Panc1 (cell line): ENCODE results near the gene ATG4B. TPM values are rescaled to one million over a fixed set of nuclear protein-coding genes. Genes with fewer than 3 reads are reported as not detected.
A peak's percentile ranks its signal among the peaks of the same experiment; 100 is the strongest.

Experiments
- ATAC-seq: fragments of 200-7000 bp; cut with Tn5 transposase; 2 replicates; pipeline ENCODE4 v1.9.1; 2020; ENCODE audit warnings: mild to moderate bottlenecking, moderate library complexity
- BruUV-seq: library from RNA; stranded (reverse); fragments of 400-500 nt; replicated peaks from 2 replicates; lab custom pipeline; 2021; lab: Mats Ljungman, UMichigan
- CTCF ChIA-PET: fragments of 300-600 bp; sonication (Branson Sonifier 250); formaldehyde crosslinking; loops from one replicate; lab custom pipeline; 2022; ENCODE audit warnings: antibody characterized with exemption; lab: Charles Lee
- POLR2A ChIA-PET: fragments of 300-600 bp; sonication (Branson Sonifier 250); formaldehyde crosslinking; loops from one replicate; lab custom pipeline; 2022; ENCODE audit warnings: antibody characterized with exemption; lab: Charles Lee
- DNase-seq: peaks from one replicate; pipeline ENCODE4 v3.0.0-alpha.2; 2010; ENCODE audit warnings: low read depth, low spot score
- H3K27ac ChIP-seq: 2 replicates; pipeline ENCODE4 v1.5.1; 2011; ENCODE audit warnings: mild to moderate bottlenecking, low read length, inconsistent platforms
- H3K27me3 ChIP-seq: fragments of 200-500 bp; sonication (Bioruptor generic); 2 replicates; pipeline ENCODE4 v1.6.0; 2014; ENCODE audit warnings: low read length, inconsistent platforms; ENCODE audit not compliant: control insufficient read depth, insufficient read depth
- H3K36me3 ChIP-seq: fragments of 200-500 bp; sonication (Bioruptor generic); 2 replicates; pipeline ENCODE4 v1.5.1; 2014; ENCODE audit warnings: inconsistent platforms, mild to moderate bottlenecking, low read length, moderate library complexity; ENCODE audit not compliant: control insufficient read depth, insufficient read depth
- H3K4me1 ChIP-seq: 2 replicates; pipeline ENCODE4 v1.5.1; 2011; ENCODE audit warnings: inconsistent platforms, mild to moderate bottlenecking, low read length, moderate library complexity; ENCODE audit not compliant: control insufficient read depth, insufficient read depth
- H3K4me3 ChIP-seq, 2 experiments: 2 replicates each; pipeline ENCODE4 v1.5.1; 2011 to 2012; ENCODE audit warnings: low read depth in 2 of 2, low read length in 2 of 2, mild to moderate bottlenecking in 2 of 2, inconsistent platforms in 1 of 2, moderate library complexity in 1 of 2
- H3K9me3 ChIP-seq: fragments of 200-500 bp; sonication (Bioruptor generic); 2 replicates; pipeline ENCODE4 v1.5.1; 2014; ENCODE audit warnings: low read depth, mild to moderate bottlenecking, inconsistent platforms, low read length, moderate library complexity; ENCODE audit not compliant: control insufficient read depth, insufficient read depth
- POLR2AphosphoS5 ChIP-seq: IDR thresholded peaks from 2 replicates; pipeline ENCODE4 v1.6.1; 2012; ENCODE audit warnings: mild to moderate bottlenecking, low read depth, low read length, moderate library complexity
- REST ChIP-seq, 2 experiments: IDR thresholded peaks; 2 replicates each; pipeline ENCODE4 v1.6.1; 2011 to 2012; ENCODE audit warnings: low read depth in 2 of 2, control low read depth in 1 of 2, low read length in 1 of 2, mild to moderate bottlenecking in 1 of 2, moderate library complexity in 1 of 2; ENCODE audit not compliant: insufficient read depth in 1 of 2
- SIN3A ChIP-seq: IDR thresholded peaks from 2 replicates; pipeline ENCODE4 v1.6.1; 2012; ENCODE audit warnings: low read depth, mild to moderate bottlenecking, low read length, moderate library complexity, borderline replicate concordance; ENCODE audit not compliant: insufficient read depth
- TCF7L2 ChIP-seq: IDR thresholded peaks from 2 replicates; pipeline ENCODE4 v1.6.1; 2011; ENCODE audit warnings: mild to moderate bottlenecking, low read depth, low read length, inconsistent platforms
- in situ Hi-C: cut with HindIII; loops from 2 replicates; pipeline ENCODE4 v1.10.0; 2016; ENCODE audit warnings: low sequenced_read_pairs, low pct_unique_long_range_greater_than_20kb
- intact Hi-C: fragments of 100-400 bp; cut with micrococcal nuclease; formaldehyde crosslinking; loops from one replicate; pipeline ENCODE4 v1.10.0; 2022; ENCODE audit not compliant: unreplicated experiment
- total RNA-seq: library from RNA; stranded (reverse); gene quantifications from one replicate; pipeline ENCODE4 v1.2.1, GENCODE V29; 2021; ENCODE audit not compliant: unreplicated experiment
- TF ChIP-seq, protein P1 (sequence below): fragments of 450-650 bp; IDR thresholded peaks from 2 replicates; pipeline ENCODE4 v1.5.1; 2017; ENCODE audit warnings: mild to moderate bottlenecking

ATG4B gene
- total RNA-seq, 1 experiment from 2014 or later: 84.2 TPM

DNA sequence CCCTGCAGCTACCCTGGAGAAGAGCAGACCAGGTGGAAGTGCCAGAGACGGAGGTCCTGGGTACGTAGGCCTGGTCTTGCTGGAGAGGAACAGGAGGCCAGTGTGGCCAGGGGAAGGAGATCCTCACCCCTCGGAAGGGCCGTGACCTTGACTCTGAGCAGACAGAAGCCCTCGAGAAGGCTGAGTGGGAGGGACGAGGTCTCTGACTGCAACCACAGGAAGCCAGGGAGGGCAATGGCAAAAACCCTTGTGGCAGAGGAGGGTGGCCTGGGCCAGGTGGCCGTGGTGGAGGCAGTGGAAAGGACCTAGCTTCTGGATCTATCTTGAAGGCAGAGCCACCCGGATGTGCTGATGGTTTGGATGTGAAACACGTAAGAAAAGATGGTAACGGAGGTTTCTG lies 28.6 kb upstream of the ATG4B start:
- ChIA-PET CTCF (no interaction called here), POLR2A (no interaction called here)
- BruUV-seq: no TSS peak
- ATAC-seq: no peak
- no peak for TF ChIP-seq TCF7L2
- no peak for TF ChIP-seq POLR2AphosphoS5
- TF ChIP-seq, protein P1, sequence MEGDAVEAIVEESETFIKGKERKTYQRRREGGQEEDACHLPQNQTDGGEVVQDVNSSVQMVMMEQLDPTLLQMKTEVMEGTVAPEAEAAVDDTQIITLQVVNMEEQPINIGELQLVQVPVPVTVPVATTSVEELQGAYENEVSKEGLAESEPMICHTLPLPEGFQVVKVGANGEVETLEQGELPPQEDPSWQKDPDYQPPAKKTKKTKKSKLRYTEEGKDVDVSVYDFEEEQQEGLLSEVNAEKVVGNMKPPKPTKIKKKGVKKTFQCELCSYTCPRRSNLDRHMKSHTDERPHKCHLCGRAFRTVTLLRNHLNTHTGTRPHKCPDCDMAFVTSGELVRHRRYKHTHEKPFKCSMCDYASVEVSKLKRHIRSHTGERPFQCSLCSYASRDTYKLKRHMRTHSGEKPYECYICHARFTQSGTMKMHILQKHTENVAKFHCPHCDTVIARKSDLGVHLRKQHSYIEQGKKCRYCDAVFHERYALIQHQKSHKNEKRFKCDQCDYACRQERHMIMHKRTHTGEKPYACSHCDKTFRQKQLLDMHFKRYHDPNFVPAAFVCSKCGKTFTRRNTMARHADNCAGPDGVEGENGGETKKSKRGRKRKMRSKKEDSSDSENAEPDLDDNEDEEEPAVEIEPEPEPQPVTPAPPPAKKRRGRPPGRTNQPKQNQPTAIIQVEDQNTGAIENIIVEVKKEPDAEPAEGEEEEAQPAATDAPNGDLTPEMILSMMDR: no peak
- TF ChIP-seq SIN3A: no peak
- no peak for TF ChIP-seq REST (IDR thresholded peaks at IDR 0.05; ENCODE audit: insufficient read depth in 1 of 2, low read depth in 2 of 2, low read length in 1 of 2)
- Histone ChIP-seq H3K4me1 (peaks cover 5% of the 10 kb centered on the region; the same call in 1 of the 2 replicates), H3K27me3 (no peaks in the 10 kb centered on the region), H3K9me3 (no peaks in the 10 kb centered on the region), H3K4me3 (no peak overlapping the region), H3K27ac (no peak overlapping the region), H3K36me3 (peaks cover 4% of the 10 kb centered on the region)
- no peak for DNase-seq
- intact Hi-C loops (no loop called here), in situ Hi-C loops (no loop called here)

DNA sequence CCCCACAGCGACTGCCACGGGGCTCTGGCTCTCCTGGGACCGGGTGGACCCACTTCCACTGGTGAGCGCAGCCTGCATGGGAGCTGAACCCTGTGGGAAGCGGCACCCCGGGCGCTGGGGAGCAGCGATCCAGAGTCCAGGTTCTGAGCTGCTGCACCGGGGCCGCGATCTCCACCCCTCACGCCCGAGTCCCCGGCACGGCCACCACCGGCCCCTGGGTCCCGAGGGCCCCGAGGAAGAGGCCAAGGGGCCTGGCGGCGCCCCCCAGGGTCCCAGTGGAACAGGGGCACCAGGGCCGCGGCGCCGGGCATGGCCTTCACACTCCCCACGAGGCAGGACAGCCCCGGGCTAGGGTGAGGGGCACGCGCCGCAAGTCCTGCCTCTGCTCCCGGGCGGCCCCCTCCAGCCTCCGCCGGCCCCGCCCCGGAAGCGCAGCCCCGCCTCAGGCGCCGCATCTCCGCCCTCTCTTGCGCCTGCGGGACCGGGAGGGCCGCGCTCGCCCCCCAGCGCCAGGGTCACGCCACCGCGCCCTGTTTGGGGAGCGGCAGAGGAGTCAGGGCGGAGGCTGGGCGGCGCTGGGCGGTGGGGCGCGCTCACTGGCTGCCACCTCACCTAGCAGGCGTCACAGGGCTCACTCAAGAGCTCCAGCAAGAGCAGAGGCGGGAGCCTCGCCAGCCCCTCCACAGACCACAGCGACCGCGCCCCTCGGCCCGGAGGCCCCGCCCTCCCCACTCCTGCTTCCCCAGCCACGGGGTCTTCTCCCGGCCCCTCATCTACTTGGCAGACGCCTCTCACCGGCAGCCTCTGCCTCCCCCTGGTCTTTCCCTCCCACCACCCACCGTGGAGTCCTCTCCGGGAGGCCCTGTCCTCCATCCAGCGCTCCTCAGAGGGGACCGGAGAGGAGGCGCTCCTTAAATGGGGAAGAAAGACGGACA lies 27.4 kb upstream of the ATG4B start:
- Histone ChIP-seq H3K4me3 (peak overlapping the region; percentile 55 to 67), H3K27me3 (no peaks in the 10 kb centered on the region), H3K27ac (peak overlapping the region; percentile 91), H3K36me3 (peaks cover 4% of the 10 kb centered on the region), H3K4me1 (peaks cover 5% of the 10 kb centered on the region; the same call in 1 of the 2 replicates), H3K9me3 (no peaks in the 10 kb centered on the region)
- TF ChIP-seq SIN3A: no peak
- no peak for TF ChIP-seq TCF7L2
- TF ChIP-seq, protein P1: peak; percentile 90
- TF ChIP-seq REST (IDR thresholded peaks at IDR 0.05; ENCODE audit: insufficient read depth in 1 of 2, low read depth in 2 of 2, low read length in 1 of 2): no peak
- in situ Hi-C loops (no loop called here), intact Hi-C loops (no loop called here)
- POLR2A ChIA-PET: interaction anchor here (0.5 kb wide), 1 partner anchor 40 kb away, joined by 5 read pairs; no protein-coding TSS in a partner anchor
- no TSS peak for BruUV-seq
- CTCF ChIA-PET: no interaction called here
- ATAC-seq (peak; percentile 99), DNase-seq (no peak)
